MM.1S (cell line): ENCODE results near the gene VTA1.

Experiments used
- DNase-seq: peaks from one replicate; pipeline ENCODE4 v3.0.0-alpha.2; 2015
- H2AFZ ChIP-seq: fragments of 300-600 bp; sonication (generic); 2 replicates; pipeline ENCODE4 v1.6.0; 2016; ENCODE audit warnings: antibody characterized with exemption, low read length
- H3F3A ChIP-seq: fragments of 300-600 bp; sonication (generic); 2 replicates; pipeline ENCODE4 v1.6.1; 2016; ENCODE audit warnings: mild to moderate bottlenecking, antibody characterized with exemption, low read length, moderate library complexity, mixed read lengths; ENCODE audit not compliant: insufficient read depth
- H3K27ac ChIP-seq: fragments of 300-600 bp; sonication (generic); 2 replicates; pipeline ENCODE4 v1.5.1; 2016; ENCODE audit warnings: mild to moderate bottlenecking, low read length
- H3K27me3 ChIP-seq: fragments of 300-600 bp; sonication (generic); replicated peaks from 2 replicates; pipeline ENCODE4 v1.6.0; 2016; ENCODE audit warnings: low read length; ENCODE audit not compliant: insufficient read depth
- H3K36me3 ChIP-seq: fragments of 300-600 bp; sonication (generic); replicated peaks from 2 replicates; pipeline ENCODE4 v1.6.1; 2016; ENCODE audit warnings: mild to moderate bottlenecking, low read length, mixed read lengths; ENCODE audit not compliant: insufficient read depth
- H3K4me1 ChIP-seq: fragments of 300-600 bp; sonication (generic); 2 replicates; pipeline ENCODE4 v1.6.1; 2016; ENCODE audit warnings: low read length, mixed read lengths
- H3K4me2 ChIP-seq: fragments of 300-600 bp; sonication (generic); 2 replicates; pipeline ENCODE4 v1.6.0; 2016; ENCODE audit warnings: low read depth, low read length
- H3K4me3 ChIP-seq: fragments of 300-600 bp; sonication (generic); 2 replicates; pipeline ENCODE4 v1.5.1; 2016; ENCODE audit warnings: low read length, mixed read lengths
- H3K79me2 ChIP-seq: fragments of 300-600 bp; sonication (generic); 2 replicates; pipeline ENCODE4 v1.6.1; 2016; ENCODE audit warnings: mixed run types, low read length, mixed read lengths
- H3K9ac ChIP-seq: fragments of 300-600 bp; sonication (generic); 2 replicates; pipeline ENCODE4 v1.6.1; 2016; ENCODE audit warnings: low read length, mixed read lengths
- H3K9me2 ChIP-seq: fragments of 300-600 bp; sonication (generic); replicated peaks from 2 replicates; pipeline ENCODE4 v1.6.1; 2016; ENCODE audit warnings: mild to moderate bottlenecking, low read length, mixed read lengths; ENCODE audit not compliant: insufficient read depth
- H3K9me3 ChIP-seq: fragments of 300-600 bp; sonication (generic); replicated peaks from 2 replicates; pipeline ENCODE4 v1.6.1; 2016; ENCODE audit warnings: mild to moderate bottlenecking, low read length, mixed read lengths; ENCODE audit not compliant: insufficient read depth
- H4K20me1 ChIP-seq: fragments of 300-600 bp; sonication (generic); 2 replicates; pipeline ENCODE4 v1.6.1; 2016; ENCODE audit warnings: mild to moderate bottlenecking, low read length, moderate library complexity, mixed read lengths; ENCODE audit not compliant: insufficient read depth
- CTCF ChIP-seq: fragments of 300-600 bp; sonication (generic); IDR thresholded peaks from 2 replicates; pipeline ENCODE4 v1.5.1; 2016; ENCODE audit warnings: antibody characterized with exemption, low read length, mixed read lengths
- EZH2 ChIP-seq: fragments of 300-600 bp; sonication (generic); optimal IDR thresholded peaks from 2 replicates; pipeline ENCODE3; 2017; ENCODE audit warnings: low read depth, mild to moderate bottlenecking, antibody characterized with exemption, low read length, mixed read lengths
- EZH2phosphoT487 ChIP-seq: fragments of 300-600 bp; sonication (generic); IDR thresholded peaks from 2 replicates; pipeline ENCODE4 v1.6.1; 2018; ENCODE audit warnings: antibody characterized with exemption, low read length

The VTA1 gene

DNA sequence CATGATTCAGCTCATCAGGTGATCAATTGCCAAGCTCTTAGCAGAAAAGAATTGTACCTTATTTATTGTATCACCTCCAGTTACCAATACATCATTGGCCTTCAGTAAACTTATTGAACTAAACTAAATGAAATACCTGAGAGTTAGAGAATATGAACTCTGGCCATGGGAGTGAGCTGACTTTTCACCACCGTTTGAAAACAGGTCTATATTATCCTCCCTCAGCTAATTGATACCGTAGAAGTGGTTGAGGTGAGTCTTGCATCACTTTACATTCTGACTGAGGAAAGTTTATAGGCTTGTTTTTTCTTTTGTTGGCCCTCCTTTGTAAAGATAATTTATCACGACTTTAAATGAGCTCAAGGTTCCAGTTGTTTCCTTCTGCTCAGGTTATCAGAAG, 102.2 kb downstream of the VTA1 start:
- Histone ChIP-seq H2AFZ (no peak overlapping the region), H4K20me1 (no peaks in the 10 kb centered on the region), H3K27ac (no peak overlapping the region)

DNA sequence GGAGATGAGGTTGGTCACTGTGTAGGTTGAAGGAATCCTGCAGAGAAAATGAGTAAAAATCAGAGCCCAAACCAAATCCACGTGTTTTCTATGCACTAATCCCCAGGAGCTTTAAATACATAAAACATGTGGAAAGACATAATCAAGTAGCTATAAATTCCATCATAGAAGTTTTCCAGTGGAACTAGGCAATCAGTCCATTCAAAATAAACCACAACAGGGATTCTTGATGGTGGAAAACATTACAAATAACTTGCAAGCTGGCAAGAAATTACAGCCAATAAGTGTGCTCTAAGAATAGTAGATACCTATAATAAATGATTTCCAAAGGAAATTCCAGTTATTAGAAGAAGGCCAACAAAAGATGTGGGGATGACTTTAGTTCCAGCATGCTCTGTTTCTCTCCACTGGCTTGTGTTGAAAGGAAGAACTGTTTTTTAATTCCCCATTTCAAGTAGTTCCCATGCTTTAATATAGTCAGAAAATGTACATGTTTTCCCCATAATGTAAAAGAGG, 104.9 kb downstream of the VTA1 start:
- H4K20me1 ChIP-seq = no peaks in the 10 kb centered on the region
- no peak overlapping the region for H3K27ac ChIP-seq
- DNase-seq = no peak
- H3K79me2 ChIP-seq = no peaks in the 10 kb centered on the region
- H3K4me2 ChIP-seq = no peak overlapping the region
- H3K4me3 ChIP-seq = no peak overlapping the region
- no peak overlapping the region for H2AFZ ChIP-seq
- no peaks in the 10 kb centered on the region for H3K4me1 ChIP-seq
- no peaks in the 10 kb centered on the region for H3F3A ChIP-seq
- H3K9me2 ChIP-seq = no peaks in the 10 kb centered on the region
- H3K27me3 ChIP-seq = no peaks in the 10 kb centered on the region
- TF ChIP-seq EZH2 (no peak), CTCF (no peak), EZH2phosphoT487 (no peak)
- H3K9me3 ChIP-seq = no peaks in the 10 kb centered on the region
- no peaks in the 10 kb centered on the region for H3K36me3 ChIP-seq
- H3K9ac ChIP-seq = no peak overlapping the region

More for the DNA sequence above, 102.2 kb downstream of the VTA1 start:
- H3K4me1 ChIP-seq = no peaks in the 10 kb centered on the region
- no peak for TF ChIP-seq EZH2
- TF ChIP-seq CTCF = no peak
- TF ChIP-seq EZH2phosphoT487 = no peak
- H3K27me3 ChIP-seq = no peaks in the 10 kb centered on the region
- H3K9ac ChIP-seq = no peak overlapping the region
- H3K4me2 ChIP-seq = no peak overlapping the region
- H3K9me2 ChIP-seq = no peaks in the 10 kb centered on the region
- H3K9me3 ChIP-seq = no peaks in the 10 kb centered on the region
- no peak for DNase-seq
- H3K36me3 ChIP-seq = no peaks in the 10 kb centered on the region
- H3K79me2 ChIP-seq = no peaks in the 10 kb centered on the region
- H3K4me3 ChIP-seq = no peak overlapping the region
- H3F3A ChIP-seq = no peaks in the 10 kb centered on the region

- no peaks in the 10 kb centered on the region for H3K9me3 ChIP-seq
- no peaks in the 10 kb centered on the region for H4K20me1 ChIP-seq
- no peak overlapping the region for H3K9ac ChIP-seq
- no peak overlapping the region for H3K4me3 ChIP-seq
- H3K9me2 ChIP-seq = no peaks in the 10 kb centered on the region
- H3K4me2 ChIP-seq = no peak overlapping the region
- H2AFZ ChIP-seq = no peak overlapping the region
- H3K79me2 ChIP-seq = no peaks in the 10 kb centered on the region
- H3K27ac ChIP-seq = no peak overlapping the region
- no peaks in the 10 kb centered on the region for H3K4me1 ChIP-seq
- no peaks in the 10 kb centered on the region for H3K36me3 ChIP-seq
- no peak for DNase-seq
- no peaks in the 10 kb centered on the region for H3K27me3 ChIP-seq
- H3F3A ChIP-seq = no peaks in the 10 kb centered on the region
- no peak for TF ChIP-seq EZH2phosphoT487
- TF ChIP-seq EZH2 = no peak
- no peak for TF ChIP-seq CTCF
These were observed 107.5 kb downstream of the VTA1 start for GRCh38 chr6:142254513-142254912.
